ENCODE measurements around the gene MYLK4. TPM values are rescaled to one million over a fixed set of nuclear protein-coding genes. Genes with fewer than 3 reads are reported as not detected.
A peak's percentile ranks its signal among the peaks of the same experiment; 100 is the strongest.

MYLK4 gene
- total and polyA plus RNA-seq, 4 donors = 0.27 to 1.6 (median 1.0) TPM

GRCh38 chr6:2674857-2675256, 75.9 kb downstream of the MYLK4 start:
- TF ChIP-seq CTCF (IDR thresholded peaks at IDR 0.05; ENCODE audit: control extremely low read depth, extremely low read depth) = no peak
- Histone ChIP-seq H3K9me3 (ENCODE audit: control insufficient read depth in 4 of 4, insufficient read depth in 3 of 4, low read length in 3 of 4) (peaks cover 0 to 1% (median 0%) of the 10 kb centered on the region in 4 donors), H3K27me3 (ENCODE audit: control insufficient read depth in 3 of 3, insufficient read depth in 3 of 3, low read length in 2 of 3) (no peaks in the 10 kb centered on the region), H3K4me3 (no peak overlapping the region), H3K36me3 (ENCODE audit: control insufficient read depth in 4 of 4, insufficient read depth in 4 of 4, low read length in 4 of 4) (peaks cover 0 to 5% (median under 1%) of the 10 kb centered on the region in 4 donors), H3K27ac (ENCODE audit: low read depth in 1 of 2, low read length in 1 of 2) (no peak overlapping the region), H3K9ac (ENCODE audit: insufficient read depth in 1 of 2, low read length in 2 of 2) (no peak overlapping the region), H3K4me1 (ENCODE audit: control insufficient read depth in 5 of 5, insufficient read depth in 5 of 5, low read length in 5 of 5) (no peaks in the 10 kb centered on the region)
- ATAC-seq (ENCODE audit: insufficient read depth, low FRiP score) (no peak), DNase-seq (no peak)
- 80 to 90% methylated on average over 6 of the region's 6 CpGs for WGBS, 2 donors

- DNase-seq = peak in 1 of 3 donors; percentile 25
- Histone ChIP-seq H3K36me3 (ENCODE audit: control insufficient read depth in 4 of 4, insufficient read depth in 4 of 4, low read length in 4 of 4) (no peaks in the 10 kb centered on the region), H3K9ac (ENCODE audit: insufficient read depth in 1 of 2, low read length in 2 of 2) (no peak overlapping the region), H3K4me1 (ENCODE audit: control insufficient read depth in 5 of 5, insufficient read depth in 5 of 5, low read length in 5 of 5) (peaks cover 0 to 21% (median 3%) of the 10 kb centered on the region in 5 donors), H3K4me3 (no peak overlapping the region), H3K27ac (ENCODE audit: low read depth in 1 of 2, low read length in 1 of 2) (no peak overlapping the region), H3K27me3 (ENCODE audit: control insufficient read depth in 3 of 3, insufficient read depth in 3 of 3, low read length in 2 of 3) (no peaks in the 10 kb centered on the region), H3K9me3 (ENCODE audit: control insufficient read depth in 4 of 4, insufficient read depth in 3 of 4, low read length in 3 of 4) (peaks cover 0 to 1% (median 0%) of the 10 kb centered on the region in 4 donors)
- no peak for TF ChIP-seq CTCF (IDR thresholded peaks at IDR 0.05; ENCODE audit: control extremely low read depth, extremely low read depth)
- 84 to 87% methylated on average over 12 of the region's 12 CpGs for WGBS, 2 donors
- ATAC-seq (ENCODE audit: insufficient read depth, low FRiP score) = no peak
Observed at GRCh38 chr6:2669067-2669700, 81.5 kb downstream of the MYLK4 start.

GRCh38 chr6:2667617-2668016, 83.1 kb downstream of the MYLK4 start:
- no peak for ATAC-seq (ENCODE audit: insufficient read depth, low FRiP score)
- Histone ChIP-seq H3K27me3 (ENCODE audit: control insufficient read depth in 3 of 3, insufficient read depth in 3 of 3, low read length in 2 of 3) (no peaks in the 10 kb centered on the region), H3K9ac (ENCODE audit: insufficient read depth in 1 of 2, low read length in 2 of 2) (no peak overlapping the region), H3K27ac (ENCODE audit: low read depth in 1 of 2, low read length in 1 of 2) (no peak overlapping the region), H3K4me1 (ENCODE audit: control insufficient read depth in 5 of 5, insufficient read depth in 5 of 5, low read length in 5 of 5) (peaks cover 0 to 21% (median 3%) of the 10 kb centered on the region in 5 donors), H3K9me3 (ENCODE audit: control insufficient read depth in 4 of 4, insufficient read depth in 3 of 4, low read length in 3 of 4) (peaks cover 0 to 1% (median 0%) of the 10 kb centered on the region in 4 donors), H3K36me3 (ENCODE audit: control insufficient read depth in 4 of 4, insufficient read depth in 4 of 4, low read length in 4 of 4) (no peaks in the 10 kb centered on the region), H3K4me3 (no peak overlapping the region)
- 84 to 94% methylated on average over 7 of the region's 7 CpGs for WGBS, 2 donors
- TF ChIP-seq CTCF (IDR thresholded peaks at IDR 0.05; ENCODE audit: control extremely low read depth, extremely low read depth) = no peak
- DNase-seq = no peak

Data from lung (tissue), 12 donors.